Progenitor cell of endocrine pancreas (in vitro differentiated cells): Measurements from ENCODE around the gene SNTB2. TPM values are rescaled to one million over a fixed set of nuclear protein-coding genes. Genes with fewer than 3 reads are reported as not detected.

Experiments used
- DNase-seq: peaks from one replicate; pipeline ENCODE4 v3.0.0; 2021; ENCODE audit warnings: low spot score; ENCODE audit not compliant: unreplicated experiment
- H3K27ac Mint-ChIP-seq: 2 replicates; pipeline ENCODE4 v1.8.0; 2021; ENCODE audit warnings: mild to moderate bottlenecking, moderate library complexity, mixed read lengths
- H3K27me3 Mint-ChIP-seq: 2 replicates; pipeline ENCODE4 v1.8.0; 2021; ENCODE audit warnings: mixed read lengths
- H3K36me3 Mint-ChIP-seq: 2 replicates; pipeline ENCODE4 v1.8.0; 2022; ENCODE audit warnings: mixed read lengths; ENCODE audit not compliant: insufficient read depth
- H3K4me1 Mint-ChIP-seq: 2 replicates; pipeline ENCODE4 v1.8.0; 2021; ENCODE audit warnings: low read depth, mixed read lengths
- H3K4me3 Mint-ChIP-seq: 2 replicates; pipeline ENCODE4 v1.8.0; 2021; ENCODE audit warnings: low read depth, mild to moderate bottlenecking, moderate library complexity, mixed read lengths
- H3K9me3 Mint-ChIP-seq: 2 replicates; pipeline ENCODE4 v1.8.0; 2021; ENCODE audit warnings: low read depth, mixed read lengths
- CTCF ChIP-seq: fragments of 200-600 bp; sonication (generic); IDR thresholded peaks from one replicate; pipeline ENCODE4 v1.5.0; 2021; ENCODE audit warnings: antibody characterized with exemption, mild to moderate bottlenecking; ENCODE audit not compliant: unreplicated experiment
- total RNA-seq: library from RNA; stranded (reverse); gene quantifications from 2 replicates; pipeline ENCODE4 v1.2.1, GENCODE V29; 2021

SNTB2 gene
- total RNA-seq, 1 donor from 2014 or later = 40.9 TPM

- H3K4me1 Mint-ChIP-seq = peaks cover 35% of the 10 kb centered on the region
- peaks cover 16% of the 10 kb centered on the region for H3K36me3 Mint-ChIP-seq
- peak overlapping the region; percentile 16 for H3K27ac Mint-ChIP-seq
These were observed 15.5 kb upstream of the SNTB2 start for GRCh38 chr16:69171325-69172084.

GRCh38 chr16:69176033-69176800 is 10.7 kb upstream of the SNTB2 start:
- Mint-ChIP-seq H3K9me3 (no peaks in the 10 kb centered on the region), H3K36me3 (no peaks in the 10 kb centered on the region), H3K27me3 (no peaks in the 10 kb centered on the region), H3K4me1 (peaks cover 9% of the 10 kb centered on the region), H3K4me3 (no peak overlapping the region), H3K27ac (no peak overlapping the region)
- DNase-seq = no peak
- no peak for TF ChIP-seq CTCF

More at GRCh38 chr16:69171325-69172084, 15.5 kb upstream of the SNTB2 start:
- no peak for TF ChIP-seq CTCF
- Mint-ChIP-seq H3K27me3 (no peaks in the 10 kb centered on the region), H3K9me3 (no peaks in the 10 kb centered on the region), H3K4me3 (no peak overlapping the region)
- no peak for DNase-seq

- no peaks in the 10 kb centered on the region for H3K27me3 Mint-ChIP-seq
- no peak for DNase-seq
- no peaks in the 10 kb centered on the region for H3K4me1 Mint-ChIP-seq
- H3K4me3 Mint-ChIP-seq = no peak overlapping the region
- no peak for TF ChIP-seq CTCF
- peaks cover 2% of the 10 kb centered on the region for H3K36me3 Mint-ChIP-seq
- no peak overlapping the region for H3K27ac Mint-ChIP-seq
- no peaks in the 10 kb centered on the region for H3K9me3 Mint-ChIP-seq
These were observed 7.5 kb upstream of the SNTB2 start for GRCh38 chr16:69179328-69180010.

- H3K27me3 Mint-ChIP-seq = no peaks in the 10 kb centered on the region
- no peak overlapping the region for H3K27ac Mint-ChIP-seq
These were observed 7.0 kb upstream of the SNTB2 start for GRCh38 chr16:69180011-69180338.

More at GRCh38 chr16:69180011-69180338, 7.0 kb upstream of the SNTB2 start:
- Mint-ChIP-seq H3K4me3 (no peak overlapping the region), H3K4me1 (no peaks in the 10 kb centered on the region), H3K36me3 (peaks cover 2% of the 10 kb centered on the region), H3K9me3 (no peaks in the 10 kb centered on the region)
- no peak for TF ChIP-seq CTCF
- no peak for DNase-seq
